ENCODE data around the gene CDKN2B-AS1.

DNA sequence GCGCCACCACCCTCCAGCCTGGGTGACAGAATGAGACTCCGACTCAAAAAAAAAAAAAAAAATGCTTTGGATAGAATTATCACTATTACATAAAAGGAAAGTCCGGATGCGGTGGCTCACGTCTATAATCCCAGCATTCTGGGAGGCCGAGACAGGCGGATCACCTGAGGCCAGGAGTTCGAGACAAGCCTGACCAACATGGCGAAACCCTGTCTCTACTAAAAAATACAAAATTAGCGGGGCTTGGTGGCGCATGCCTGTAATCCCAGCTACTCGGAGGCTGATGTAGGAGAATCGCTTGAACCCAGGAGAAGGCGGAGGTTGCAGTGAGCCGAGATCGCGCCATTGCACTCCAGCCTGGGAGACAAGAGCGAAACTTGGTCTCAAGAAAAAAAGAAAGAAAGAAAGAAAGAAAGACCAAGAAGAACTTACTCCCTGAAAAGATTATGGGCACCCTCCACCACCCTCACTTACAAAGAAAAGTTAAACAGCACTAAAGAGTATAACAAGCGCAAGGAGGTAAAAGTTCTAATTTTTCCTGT is 18.2 kb upstream of the CDKN2B-AS1 start:
- TF ChIP-seq, protein P1, sequence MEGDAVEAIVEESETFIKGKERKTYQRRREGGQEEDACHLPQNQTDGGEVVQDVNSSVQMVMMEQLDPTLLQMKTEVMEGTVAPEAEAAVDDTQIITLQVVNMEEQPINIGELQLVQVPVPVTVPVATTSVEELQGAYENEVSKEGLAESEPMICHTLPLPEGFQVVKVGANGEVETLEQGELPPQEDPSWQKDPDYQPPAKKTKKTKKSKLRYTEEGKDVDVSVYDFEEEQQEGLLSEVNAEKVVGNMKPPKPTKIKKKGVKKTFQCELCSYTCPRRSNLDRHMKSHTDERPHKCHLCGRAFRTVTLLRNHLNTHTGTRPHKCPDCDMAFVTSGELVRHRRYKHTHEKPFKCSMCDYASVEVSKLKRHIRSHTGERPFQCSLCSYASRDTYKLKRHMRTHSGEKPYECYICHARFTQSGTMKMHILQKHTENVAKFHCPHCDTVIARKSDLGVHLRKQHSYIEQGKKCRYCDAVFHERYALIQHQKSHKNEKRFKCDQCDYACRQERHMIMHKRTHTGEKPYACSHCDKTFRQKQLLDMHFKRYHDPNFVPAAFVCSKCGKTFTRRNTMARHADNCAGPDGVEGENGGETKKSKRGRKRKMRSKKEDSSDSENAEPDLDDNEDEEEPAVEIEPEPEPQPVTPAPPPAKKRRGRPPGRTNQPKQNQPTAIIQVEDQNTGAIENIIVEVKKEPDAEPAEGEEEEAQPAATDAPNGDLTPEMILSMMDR (IDR thresholded peaks at IDR 0.05) = no peak
- TF ChIP-seq ZFX (IDR thresholded peaks at IDR 0.05; ENCODE audit: borderline replicate concordance) = no peak
